IMR-90 (cell line): ENCODE measurements around the gene FST.

Experiments
- BHLHE40 ChIP-seq: fragments of 150-350 bp; IDR thresholded peaks from 2 replicates; pipeline ENCODE4 v1.6.1; 2016; ENCODE audit warnings: mild to moderate bottlenecking, low read depth, low read length
- CEBPB ChIP-seq: IDR thresholded peaks from 2 replicates; pipeline ENCODE4 v1.6.1; 2012; ENCODE audit warnings: low read depth, low read length, improper control_type of control experiment
- CTCF ChIP-seq: conservative IDR thresholded peaks from 2 replicates; pipeline ENCODE4 v1.5.1; 2012; ENCODE audit warnings: mild to moderate bottlenecking, low read depth, low read length, improper control_type of control experiment
- FOS ChIP-seq: fragments of 150-350 bp; IDR thresholded peaks from 2 replicates; pipeline ENCODE4 v1.6.1; 2016; ENCODE audit warnings: low read depth, low read length
- POLR2A ChIP-seq: IDR thresholded peaks from 2 replicates; pipeline ENCODE4 v1.6.1; 2012; ENCODE audit warnings: mild to moderate bottlenecking, low read depth, low read length
- RCOR1 ChIP-seq: IDR thresholded peaks from 2 replicates; pipeline ENCODE4 v1.6.1; 2012; ENCODE audit warnings: mild to moderate bottlenecking, low read length, improper control_type of control experiment; ENCODE audit not compliant: insufficient replicate concordance
- RFX5 ChIP-seq: IDR thresholded peaks from 2 replicates; pipeline ENCODE4 v1.8.0; 2012; ENCODE audit warnings: low read depth, mild to moderate bottlenecking, low read length, moderate library complexity

- TF ChIP-seq FOS (no peak), RFX5 (no peak), CTCF (0 out of 2 replicates have a peak, but pooled peaks have one; percentile 4), BHLHE40 (peak; percentile 68), POLR2A (no peak), CEBPB (no peak), RCOR1 (no peak)
Observed at GRCh38 chr5:53438486-53439472, 41.6 kb upstream of the FST start.
